Hepatocyte (in vitro differentiated cells): ENCODE results near the gene PSMD7. TPM values are rescaled to one million over a fixed set of nuclear protein-coding genes. Genes with fewer than 3 reads are reported as not detected.

ENCODE experiments used
- DNase-seq: peaks from one replicate; pipeline ENCODE4 v3.0.0-alpha.2; 2016; ENCODE audit warnings: low spot score
- H2AFZ ChIP-seq: fragments of 200-600 bp; sonication (generic); 2 replicates; pipeline ENCODE4 v1.6.0; 2016; ENCODE audit warnings: antibody characterized with exemption, mild to moderate bottlenecking
- H3K27ac ChIP-seq: fragments of 200-600 bp; sonication (generic); 2 replicates; pipeline ENCODE4 v1.5.1; 2016; ENCODE audit warnings: mild to moderate bottlenecking
- H3K27me3 ChIP-seq: fragments of 200-600 bp; sonication (generic); 2 replicates; pipeline ENCODE4 v1.6.1; 2016
- H3K36me3 ChIP-seq: fragments of 200-600 bp; sonication (generic); replicated peaks from 2 replicates; pipeline ENCODE4 v1.5.1; 2016; ENCODE audit warnings: low read depth; ENCODE audit not compliant: insufficient read depth
- H3K4me1 ChIP-seq: fragments of 200-600 bp; sonication (generic); 2 replicates; pipeline ENCODE4 v1.5.1; 2016; ENCODE audit warnings: mild to moderate bottlenecking, moderate library complexity; ENCODE audit not compliant: insufficient read depth
- H3K4me2 ChIP-seq: fragments of 200-600 bp; sonication (generic); 2 replicates; pipeline ENCODE4 v1.6.0; 2016
- H3K4me3 ChIP-seq: fragments of 200-600 bp; sonication (generic); 2 replicates; pipeline ENCODE4 v1.5.1; 2016; ENCODE audit warnings: mild to moderate bottlenecking
- H3K79me2 ChIP-seq: fragments of 200-600 bp; sonication (generic); 2 replicates; pipeline ENCODE4 v1.6.0; 2017; ENCODE audit warnings: mild to moderate bottlenecking
- H3K9me2 ChIP-seq: fragments of 200-600 bp; sonication (generic); replicated peaks from 2 replicates; pipeline ENCODE4 v1.6.0; 2017; ENCODE audit warnings: mild to moderate bottlenecking; ENCODE audit not compliant: insufficient read depth
- H3K9me3 ChIP-seq: fragments of 200-600 bp; sonication (generic); 2 replicates; pipeline ENCODE4 v1.5.1; 2016; ENCODE audit warnings: low read depth, mild to moderate bottlenecking
- H4K20me1 ChIP-seq: fragments of 200-600 bp; sonication (generic); 2 replicates; pipeline ENCODE4 v1.6.0; 2016; ENCODE audit warnings: mild to moderate bottlenecking; ENCODE audit not compliant: insufficient read depth, poor library complexity, severe bottlenecking
- EZH2 ChIP-seq: fragments of 200-600 bp; sonication (generic); IDR thresholded peaks from 2 replicates; pipeline ENCODE4 v1.6.1; 2016; ENCODE audit warnings: antibody characterized with exemption, mild to moderate bottlenecking, borderline replicate concordance
- EZH2phosphoT487 ChIP-seq: fragments of 200-600 bp; sonication (generic); IDR thresholded peaks from one replicate; pipeline ENCODE4 v1.6.1; 2018; ENCODE audit warnings: antibody characterized with exemption, mild to moderate bottlenecking, low read depth, moderate library complexity; ENCODE audit not compliant: unreplicated experiment, severe bottlenecking
- WGBS: methylation state at CpG from one replicate; pipeline ENCODE4 v1.1.6; 2016; ENCODE audit warnings: low lambda C conversion rate; ENCODE audit errors: missing lambda C conversion rate; 5-methylcytosine and 5-hydroxymethylcytosine counted together
- polyA plus RNA-seq: library from polyadenylated mRNA; unstranded; fragments of >200 nt; fragmentation: Nextera tagmentation; extraction: Ambion mirVana; gene quantifications from 2 replicates; pipeline ENCODE4 v1.2.1, GENCODE V29; 2016
- total RNA-seq: library from RNA; depleted of rRNA; stranded (reverse); fragments of >200 nt; gene quantifications from 2 replicates; pipeline ENCODE4 v1.2.3, GENCODE V29; 2014
- TF ChIP-seq, protein P1 (sequence below): fragments of 200-600 bp; sonication (generic); IDR thresholded peaks from 2 replicates; pipeline ENCODE4 v1.5.1; 2016; ENCODE audit warnings: antibody characterized with exemption, mild to moderate bottlenecking; ENCODE audit not compliant: poor library complexity

Gene PSMD7
- total and polyA plus RNA-seq, 2 experiments from 2014 or later: 98.2 to 134 TPM

GRCh38 chr16:74275711-74276110 lies 20.9 kb upstream of the PSMD7 start:
- Histone ChIP-seq H3K36me3 (no peaks in the 10 kb centered on the region), H3K4me1 (no peaks in the 10 kb centered on the region), H4K20me1 (no peaks in the 10 kb centered on the region), H3K27me3 (no peaks in the 10 kb centered on the region), H2AFZ (no peak overlapping the region), H3K4me3 (no peak overlapping the region), H3K9me3 (no peaks in the 10 kb centered on the region), H3K9me2 (no peaks in the 10 kb centered on the region), H3K27ac (no peak overlapping the region), H3K4me2 (no peak overlapping the region), H3K79me2 (no peaks in the 10 kb centered on the region)
- TF ChIP-seq EZH2 (no peak), EZH2phosphoT487 (no peak)
- TF ChIP-seq, protein P1, sequence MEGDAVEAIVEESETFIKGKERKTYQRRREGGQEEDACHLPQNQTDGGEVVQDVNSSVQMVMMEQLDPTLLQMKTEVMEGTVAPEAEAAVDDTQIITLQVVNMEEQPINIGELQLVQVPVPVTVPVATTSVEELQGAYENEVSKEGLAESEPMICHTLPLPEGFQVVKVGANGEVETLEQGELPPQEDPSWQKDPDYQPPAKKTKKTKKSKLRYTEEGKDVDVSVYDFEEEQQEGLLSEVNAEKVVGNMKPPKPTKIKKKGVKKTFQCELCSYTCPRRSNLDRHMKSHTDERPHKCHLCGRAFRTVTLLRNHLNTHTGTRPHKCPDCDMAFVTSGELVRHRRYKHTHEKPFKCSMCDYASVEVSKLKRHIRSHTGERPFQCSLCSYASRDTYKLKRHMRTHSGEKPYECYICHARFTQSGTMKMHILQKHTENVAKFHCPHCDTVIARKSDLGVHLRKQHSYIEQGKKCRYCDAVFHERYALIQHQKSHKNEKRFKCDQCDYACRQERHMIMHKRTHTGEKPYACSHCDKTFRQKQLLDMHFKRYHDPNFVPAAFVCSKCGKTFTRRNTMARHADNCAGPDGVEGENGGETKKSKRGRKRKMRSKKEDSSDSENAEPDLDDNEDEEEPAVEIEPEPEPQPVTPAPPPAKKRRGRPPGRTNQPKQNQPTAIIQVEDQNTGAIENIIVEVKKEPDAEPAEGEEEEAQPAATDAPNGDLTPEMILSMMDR: no peak
- no peak for DNase-seq
- WGBS: 52% methylated on average over 7 of the region's 7 CpGs

DNA sequence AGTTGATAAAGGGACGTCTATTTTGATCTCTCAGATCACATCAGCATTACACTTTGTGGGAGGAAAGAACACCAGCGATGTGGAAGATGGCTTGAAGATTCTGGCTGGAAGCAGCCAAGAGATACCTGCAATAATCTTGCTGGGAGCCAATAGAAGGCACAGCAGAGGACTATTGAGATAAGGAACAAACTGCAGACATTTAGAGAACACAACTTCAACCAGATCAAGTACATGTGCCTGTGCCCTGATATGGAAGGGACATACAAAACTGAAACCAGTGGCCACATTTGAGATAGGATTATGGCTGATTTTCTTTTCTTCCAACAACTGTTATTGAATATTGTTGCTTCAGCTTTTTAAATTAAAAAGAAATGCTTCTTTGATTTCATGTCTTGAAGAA lies 18.6 kb upstream of the PSMD7 start:
- Histone ChIP-seq H4K20me1 (no peaks in the 10 kb centered on the region), H3K9me2 (no peaks in the 10 kb centered on the region), H2AFZ (no peak overlapping the region), H3K79me2 (no peaks in the 10 kb centered on the region), H3K4me2 (no peak overlapping the region), H3K4me1 (no peaks in the 10 kb centered on the region), H3K36me3 (no peaks in the 10 kb centered on the region), H3K27me3 (no peaks in the 10 kb centered on the region), H3K4me3 (no peak overlapping the region), H3K27ac (no peak overlapping the region), H3K9me3 (no peaks in the 10 kb centered on the region)
- no peak for TF ChIP-seq EZH2phosphoT487
- TF ChIP-seq, protein P1: no peak
- no peak for TF ChIP-seq EZH2
- WGBS: 58% methylated on average over 2 of the region's 2 CpGs
- DNase-seq: no peak

DNA sequence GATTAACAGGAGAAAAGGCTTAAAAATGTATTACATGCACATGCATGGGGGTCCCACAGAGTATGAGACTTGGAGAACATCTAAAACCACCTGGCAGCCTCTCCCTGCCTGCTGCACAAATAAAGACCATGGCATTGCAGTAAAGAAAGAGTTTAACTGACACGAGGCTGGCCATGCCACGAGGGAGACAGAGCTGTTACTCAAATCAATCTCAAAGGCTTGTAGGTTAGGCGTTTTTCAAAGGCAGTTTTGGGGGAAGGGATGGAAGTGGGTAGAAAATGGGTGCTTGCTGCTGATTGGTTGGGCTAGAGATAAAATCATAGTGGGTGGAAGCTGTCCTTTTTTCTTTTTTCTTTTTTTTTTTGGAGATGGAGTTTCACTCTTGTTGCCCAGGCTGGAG lies 17.3 kb upstream of the PSMD7 start:
- Histone ChIP-seq H3K9me2 (no peaks in the 10 kb centered on the region), H3K4me2 (no peak overlapping the region), H4K20me1 (no peaks in the 10 kb centered on the region), H3K9me3 (no peaks in the 10 kb centered on the region), H3K27ac (no peak overlapping the region), H3K4me1 (no peaks in the 10 kb centered on the region), H3K79me2 (no peaks in the 10 kb centered on the region), H3K36me3 (no peaks in the 10 kb centered on the region), H3K4me3 (no peak overlapping the region), H2AFZ (no peak overlapping the region), H3K27me3 (no peaks in the 10 kb centered on the region)
- no peak for DNase-seq
- 87% methylated on average over 3 of the region's 3 CpGs for WGBS
- TF ChIP-seq, protein P1: no peak
- TF ChIP-seq EZH2 (no peak), EZH2phosphoT487 (no peak)

- no peak overlapping the region for H3K4me3 ChIP-seq
- no peaks in the 10 kb centered on the region for H3K9me3 ChIP-seq
- H3K4me1 ChIP-seq: no peaks in the 10 kb centered on the region
- no peaks in the 10 kb centered on the region for H3K36me3 ChIP-seq
- no peak overlapping the region for H3K27ac ChIP-seq
- no peak for DNase-seq
- TF ChIP-seq EZH2 (no peak), EZH2phosphoT487 (no peak)
- TF ChIP-seq, protein P1: no peak
- H3K9me2 ChIP-seq: no peaks in the 10 kb centered on the region
- H2AFZ ChIP-seq: no peak overlapping the region
- no peaks in the 10 kb centered on the region for H4K20me1 ChIP-seq
- H3K79me2 ChIP-seq: no peaks in the 10 kb centered on the region
- WGBS: 79% methylated on average over 6 of the region's 6 CpGs
- no peaks in the 10 kb centered on the region for H3K27me3 ChIP-seq
- H3K4me2 ChIP-seq: no peak overlapping the region
Observed at GRCh38 chr16:74279805-74280204, 16.8 kb upstream of the PSMD7 start.
